GM06990 (cell line): ENCODE measurements around the gene CWC22.

ENCODE experiments used
- DNase-seq: peaks from one replicate; pipeline ENCODE4 v3.0.0-alpha.2; 2011; ENCODE audit not compliant: insufficient read length; ENCODE audit errors: extremely low read depth
- H3K27me3 ChIP-seq: replicated peaks from 2 replicates; pipeline ENCODE4 v1.6.0; 2011; ENCODE audit warnings: low read length; ENCODE audit not compliant: control insufficient read depth, insufficient read depth
- H3K36me3 ChIP-seq: 2 replicates; pipeline ENCODE4 v1.5.1; 2011; ENCODE audit warnings: low read length; ENCODE audit not compliant: control insufficient read depth, insufficient read depth
- H3K4me3 ChIP-seq: replicated peaks from 2 replicates; pipeline ENCODE4 v1.5.1; 2011; ENCODE audit warnings: low read depth, mild to moderate bottlenecking, control low read depth, low read length
- TF ChIP-seq, protein P1 (sequence below): IDR thresholded peaks from 2 replicates; pipeline ENCODE4 v1.5.1; 2011; ENCODE audit warnings: low read length, control low read depth, mild to moderate bottlenecking, inconsistent platforms; ENCODE audit not compliant: insufficient read depth, poor library complexity, severe bottlenecking

The CWC22 gene

DNA sequence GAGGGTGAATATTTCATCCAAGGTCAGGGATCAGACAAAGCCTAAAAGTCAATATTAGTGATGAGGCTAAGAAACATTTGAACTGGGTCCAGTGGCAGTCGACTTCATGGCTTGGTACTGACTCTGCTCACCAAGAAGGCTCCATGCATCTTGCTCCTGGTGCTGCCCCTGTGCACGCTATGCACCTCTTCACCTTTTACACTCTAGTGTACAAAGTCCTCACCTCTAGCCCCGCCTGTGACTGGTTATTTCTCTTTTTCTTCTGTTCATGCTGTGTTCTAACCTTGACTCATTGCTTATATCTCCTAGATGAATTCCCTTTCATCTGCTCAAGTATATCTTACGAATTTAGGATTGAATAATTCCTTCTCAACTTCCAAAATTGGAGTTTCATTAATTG, 93.3 kb downstream of the CWC22 start:
- TF ChIP-seq, protein P1, sequence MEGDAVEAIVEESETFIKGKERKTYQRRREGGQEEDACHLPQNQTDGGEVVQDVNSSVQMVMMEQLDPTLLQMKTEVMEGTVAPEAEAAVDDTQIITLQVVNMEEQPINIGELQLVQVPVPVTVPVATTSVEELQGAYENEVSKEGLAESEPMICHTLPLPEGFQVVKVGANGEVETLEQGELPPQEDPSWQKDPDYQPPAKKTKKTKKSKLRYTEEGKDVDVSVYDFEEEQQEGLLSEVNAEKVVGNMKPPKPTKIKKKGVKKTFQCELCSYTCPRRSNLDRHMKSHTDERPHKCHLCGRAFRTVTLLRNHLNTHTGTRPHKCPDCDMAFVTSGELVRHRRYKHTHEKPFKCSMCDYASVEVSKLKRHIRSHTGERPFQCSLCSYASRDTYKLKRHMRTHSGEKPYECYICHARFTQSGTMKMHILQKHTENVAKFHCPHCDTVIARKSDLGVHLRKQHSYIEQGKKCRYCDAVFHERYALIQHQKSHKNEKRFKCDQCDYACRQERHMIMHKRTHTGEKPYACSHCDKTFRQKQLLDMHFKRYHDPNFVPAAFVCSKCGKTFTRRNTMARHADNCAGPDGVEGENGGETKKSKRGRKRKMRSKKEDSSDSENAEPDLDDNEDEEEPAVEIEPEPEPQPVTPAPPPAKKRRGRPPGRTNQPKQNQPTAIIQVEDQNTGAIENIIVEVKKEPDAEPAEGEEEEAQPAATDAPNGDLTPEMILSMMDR = no peak

DNA sequence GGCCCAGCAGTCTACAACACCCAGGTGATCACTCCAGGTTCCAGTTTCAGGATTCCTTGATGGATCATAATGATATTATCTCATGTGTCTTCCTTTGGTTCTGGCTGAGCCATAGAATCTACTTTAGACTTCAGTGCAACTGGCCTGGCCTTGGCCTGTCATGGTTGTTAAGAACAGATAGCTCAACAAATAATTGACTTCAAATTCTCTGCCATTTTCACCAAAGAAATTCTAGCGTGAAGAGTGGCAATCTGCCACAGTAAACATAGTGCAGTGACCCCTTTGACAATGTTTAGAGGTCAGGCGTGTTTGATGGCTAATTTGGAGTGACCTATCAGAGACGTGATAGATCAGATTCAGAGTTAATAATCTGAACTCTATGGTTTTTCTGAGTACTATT, 95.5 kb downstream of the CWC22 start:
- H3K36me3 ChIP-seq = no peaks in the 10 kb centered on the region
- H3K4me3 ChIP-seq = no peak overlapping the region
- TF ChIP-seq, protein P1 = no peak
- H3K27me3 ChIP-seq = no peaks in the 10 kb centered on the region
- no peak for DNase-seq

More for the DNA sequence above, 93.3 kb downstream of the CWC22 start:
- no peak for DNase-seq
- Histone ChIP-seq H3K4me3 (no peak overlapping the region), H3K27me3 (no peaks in the 10 kb centered on the region), H3K36me3 (no peaks in the 10 kb centered on the region)

DNA sequence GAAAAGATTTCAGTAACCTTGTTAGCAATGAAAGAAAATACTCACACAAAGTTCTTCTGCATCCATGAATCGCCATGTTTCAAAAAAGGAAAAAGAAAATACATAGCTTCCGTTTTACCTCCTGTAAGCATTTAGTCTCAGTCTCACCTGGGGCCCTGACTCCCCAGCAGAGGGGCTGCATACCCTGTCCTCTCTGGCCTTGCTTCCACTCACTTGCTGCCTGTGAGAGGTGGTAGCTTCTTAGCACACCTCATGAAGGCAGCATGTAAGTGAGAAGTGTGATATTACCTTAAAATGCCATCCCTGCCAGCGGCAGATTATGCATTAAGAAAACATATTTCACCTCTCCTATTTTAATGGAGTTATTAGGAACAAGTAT, 96.4 kb downstream of the CWC22 start:
- no peaks in the 10 kb centered on the region for H3K27me3 ChIP-seq
- TF ChIP-seq, protein P1 = no peak

DNA sequence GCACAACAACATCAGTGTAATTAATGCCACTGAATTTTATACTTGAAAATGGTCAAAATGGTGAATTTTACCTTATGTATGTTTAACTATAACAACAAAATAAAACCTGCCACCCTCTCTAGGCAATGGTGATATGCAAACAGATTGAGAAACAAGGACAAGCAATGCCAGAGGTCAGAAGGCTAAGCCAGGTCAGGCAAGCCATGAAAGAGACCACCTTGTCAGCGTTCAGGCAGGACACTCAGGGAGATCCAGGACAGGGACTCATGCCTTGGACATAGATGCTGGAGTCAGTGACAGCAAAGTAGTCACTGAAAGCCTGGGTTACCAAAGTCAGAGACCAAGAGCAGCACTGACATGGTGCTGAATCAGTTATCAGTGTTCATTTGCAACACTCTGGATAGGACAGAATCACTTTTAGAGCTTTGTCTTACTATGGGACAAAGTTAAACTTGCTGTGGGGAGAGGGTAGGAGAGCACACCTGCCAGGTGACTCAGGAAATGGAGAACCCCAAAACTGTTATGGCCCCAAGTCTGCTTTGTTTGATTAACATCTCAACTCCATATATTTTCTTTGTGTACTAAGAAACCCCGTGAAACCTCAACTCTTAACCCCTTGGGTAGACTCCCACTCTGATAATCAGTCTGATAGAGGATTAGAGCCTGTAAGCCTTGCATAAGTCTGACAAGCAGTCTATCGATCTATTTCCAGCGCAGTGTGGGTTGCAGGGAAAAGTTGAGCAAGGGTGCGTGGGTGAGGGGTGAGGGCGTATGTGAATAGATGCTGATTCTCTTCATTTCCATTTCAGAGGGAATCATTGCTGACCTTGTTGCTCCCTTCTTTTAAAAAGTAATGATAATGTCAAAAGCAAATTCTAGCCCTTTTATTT, 97.0 kb downstream of the CWC22 start:
- DNase-seq = no peak
- no peaks in the 10 kb centered on the region for H3K36me3 ChIP-seq
- H3K4me3 ChIP-seq = no peak overlapping the region
- H3K27me3 ChIP-seq = no peaks in the 10 kb centered on the region
- TF ChIP-seq, protein P1 = no peak

More for the DNA sequence above, 96.4 kb downstream of the CWC22 start:
- H3K4me3 ChIP-seq = no peak overlapping the region
- no peaks in the 10 kb centered on the region for H3K36me3 ChIP-seq
- DNase-seq = no peak

DNA sequence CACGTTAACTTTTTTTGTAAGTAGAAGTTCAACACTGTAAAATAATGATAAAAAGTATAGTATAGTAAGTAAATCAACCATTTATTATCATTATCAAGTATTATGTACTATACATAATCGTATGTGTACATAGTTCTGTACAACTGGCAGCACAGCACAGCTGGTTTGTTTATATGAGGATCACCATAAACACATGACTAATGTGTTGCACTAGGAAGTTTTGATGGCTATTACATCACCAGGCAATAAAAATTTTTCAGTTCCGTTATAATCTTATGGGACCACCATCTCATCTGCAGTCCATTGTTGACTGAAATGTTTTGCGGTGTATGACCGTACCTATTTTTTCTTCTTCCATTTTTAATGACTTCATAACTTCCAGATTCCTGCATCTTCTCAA, 106.4 kb downstream of the CWC22 start:
- Histone ChIP-seq H3K27me3 (no peaks in the 10 kb centered on the region), H3K36me3 (no peaks in the 10 kb centered on the region), H3K4me3 (no peak overlapping the region)
- TF ChIP-seq, protein P1 = no peak
- DNase-seq = no peak

GRCh38 chr2:179899666-179900065, 107.4 kb downstream of the CWC22 start:
- H3K27me3 ChIP-seq = no peaks in the 10 kb centered on the region
- DNase-seq = no peak
- TF ChIP-seq, protein P1 = no peak

More at GRCh38 chr2:179899666-179900065, 107.4 kb downstream of the CWC22 start:
- H3K36me3 ChIP-seq = no peaks in the 10 kb centered on the region
- H3K4me3 ChIP-seq = no peak overlapping the region
